D341Med (cell line): ENCODE data around the gene MAPK4.

ENCODE experiments used
- DNase-seq: peaks from one replicate; pipeline ENCODE4 v3.0.0; 2012; ENCODE audit warnings: low spot score

MAPK4 gene

DNA sequence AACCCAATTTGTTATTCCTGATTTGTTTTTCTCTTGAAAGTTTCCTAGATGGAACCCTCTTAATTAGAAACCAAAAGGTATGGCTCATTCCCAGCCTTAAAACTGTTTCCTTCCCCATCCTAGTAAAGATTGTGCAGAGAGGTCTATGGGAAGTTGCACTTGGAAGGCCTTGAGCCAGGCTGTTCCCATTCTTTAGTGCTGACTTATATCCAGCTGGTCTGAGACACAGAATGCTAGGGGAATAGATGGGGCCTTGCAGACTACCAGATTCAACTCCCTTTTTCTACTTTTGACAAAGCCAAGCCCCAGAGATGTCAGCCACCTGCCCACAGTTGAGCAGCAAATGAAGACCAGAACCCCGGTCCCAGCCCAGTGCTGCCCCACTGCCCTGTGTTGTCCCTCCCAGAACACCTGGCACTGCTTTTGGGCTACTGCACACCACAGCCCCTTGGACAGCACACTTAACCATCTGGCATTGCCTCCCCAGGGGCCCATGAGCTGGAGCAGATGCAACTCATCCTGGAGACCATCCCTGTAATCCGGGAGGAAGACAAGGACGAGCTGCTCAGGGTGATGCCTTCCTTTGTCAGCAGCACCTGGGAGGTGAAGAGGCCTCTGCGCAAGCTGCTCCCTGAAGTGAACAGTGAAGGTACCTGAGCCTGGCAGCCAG lies 161.7 kb downstream of the MAPK4 start:
- DNase-seq: no peak

DNA sequence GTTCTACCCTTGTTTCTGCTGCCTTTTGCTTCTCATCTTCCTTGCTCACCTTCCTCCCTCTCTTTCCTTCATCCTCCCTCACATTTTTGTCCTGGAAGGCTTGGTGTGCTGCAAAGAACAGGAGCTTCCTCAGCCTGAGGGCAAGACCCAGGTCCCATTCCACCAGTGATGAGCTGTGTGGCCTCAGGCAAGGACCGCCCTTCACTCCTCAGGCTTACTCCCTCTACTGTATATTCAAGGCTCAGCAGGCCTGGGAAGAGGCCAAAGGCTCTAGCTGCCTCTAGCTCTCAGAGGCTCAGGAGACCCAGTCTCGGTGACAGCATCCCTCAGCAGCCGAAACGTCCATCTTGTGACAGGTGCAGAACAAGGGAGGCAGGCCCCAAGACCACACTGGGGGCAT lies 162.4 kb downstream of the MAPK4 start:
- no peak for DNase-seq

DNA sequence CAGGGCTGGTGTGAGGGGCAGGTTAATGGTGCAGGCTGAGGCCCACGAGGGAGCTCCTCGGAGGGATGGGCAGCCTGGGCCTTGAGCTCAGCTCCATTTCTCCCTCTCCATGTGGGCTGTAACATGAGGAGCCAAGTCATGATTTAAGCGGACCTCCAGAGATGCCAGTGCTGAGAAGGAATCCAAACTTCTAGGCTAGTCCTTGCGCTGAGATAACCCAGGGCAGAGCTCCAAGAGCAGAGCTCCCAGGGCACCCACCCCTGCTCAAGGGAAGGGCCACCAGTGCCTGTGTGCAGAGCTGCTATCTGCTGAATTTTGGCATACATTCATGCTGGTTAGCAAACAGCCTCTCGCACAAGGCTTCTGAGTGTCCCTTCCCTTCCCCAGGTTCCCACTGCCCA lies 164.9 kb downstream of the MAPK4 start:
- DNase-seq: no peak

- DNase-seq: no peak
Measured at GRCh38 chr18:50726960-50727589, 167.2 kb downstream of the MAPK4 start.

DNA sequence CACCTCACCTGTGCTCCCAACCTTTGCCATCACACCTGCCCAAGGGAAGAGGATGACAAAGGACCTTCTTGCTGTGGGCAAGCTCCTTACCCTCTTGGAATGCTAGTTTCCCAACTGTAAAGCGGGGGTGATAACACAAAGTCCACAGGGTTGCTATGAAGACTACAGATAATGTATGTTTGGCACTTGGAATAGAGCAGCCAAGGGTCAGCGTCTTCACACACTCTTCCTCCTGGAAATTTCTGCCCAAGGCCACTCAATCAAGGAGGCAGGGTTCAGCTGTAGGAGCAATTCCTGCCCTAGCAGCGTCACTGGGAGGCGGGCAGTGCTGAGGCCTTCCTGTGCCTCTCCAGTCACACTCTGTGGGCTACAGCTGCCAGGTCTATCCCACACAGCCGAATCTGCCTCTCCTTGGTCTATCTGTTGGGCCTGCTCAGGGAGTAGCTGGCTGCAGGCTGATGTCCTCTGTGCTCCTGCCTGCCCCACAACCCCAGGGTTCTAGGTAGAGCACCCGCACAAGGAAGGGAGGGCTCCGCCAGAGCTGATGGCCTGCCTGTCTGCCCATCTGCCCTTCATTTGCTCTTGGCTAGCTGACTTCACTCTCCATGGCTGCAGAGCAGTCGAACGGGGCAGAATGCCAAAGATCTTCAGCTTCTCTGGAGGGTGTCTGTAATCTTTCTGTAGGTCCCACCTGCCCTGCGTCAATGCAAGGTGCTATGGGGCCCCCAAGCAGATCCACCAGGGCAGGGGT lies 168.0 kb downstream of the MAPK4 start:
- DNase-seq: no peak

DNA sequence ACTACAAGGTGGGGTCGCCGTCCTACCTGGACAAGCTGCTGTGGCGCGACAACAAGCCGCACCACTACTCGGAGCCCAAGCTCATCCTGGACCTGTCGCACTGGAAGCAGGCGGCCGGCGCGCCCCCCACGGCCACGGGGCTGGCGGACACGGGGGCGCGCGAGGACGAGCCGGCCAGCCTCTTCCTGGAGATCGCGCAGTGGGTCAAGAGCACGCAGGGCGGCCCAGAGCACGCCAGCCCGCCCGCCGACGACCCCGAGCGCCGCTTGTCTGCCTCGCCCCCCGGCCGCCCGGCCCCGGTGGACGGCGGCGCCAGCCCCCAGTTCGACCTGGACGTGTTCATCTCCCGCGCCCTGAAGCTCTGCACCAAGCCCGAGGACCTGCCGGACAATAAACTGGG lies 169.5 kb downstream of the MAPK4 start:
- DNase-seq: no peak

GRCh38 chr18:50729986-50730385 lies 170.1 kb downstream of the MAPK4 start:
- no peak for DNase-seq

GRCh38 chr18:50734342-50734741 lies 174.5 kb downstream of the MAPK4 start:
- no peak for DNase-seq

- no peak for DNase-seq
Measured at GRCh38 chr18:50734886-50735285, 175.0 kb downstream of the MAPK4 start.

DNA sequence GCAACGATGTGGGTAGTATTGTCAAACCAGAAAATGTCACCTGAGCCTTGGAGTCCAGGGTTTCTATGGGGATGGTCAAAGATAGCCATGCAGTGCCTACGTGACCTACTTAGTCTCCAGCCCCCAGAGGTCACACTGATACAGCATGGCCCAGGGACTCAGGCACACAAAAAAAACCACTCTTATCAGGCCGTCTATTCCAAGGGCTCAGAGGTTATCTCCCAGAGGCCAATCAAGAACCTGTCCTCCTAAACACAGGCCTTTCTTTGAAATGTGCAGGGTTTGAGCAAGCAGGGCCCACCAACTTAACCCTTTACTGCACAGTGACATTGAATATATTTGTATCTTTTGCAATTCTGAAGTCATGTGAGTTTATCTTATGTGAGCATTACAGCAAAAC lies 177.2 kb downstream of the MAPK4 start:
- no peak for DNase-seq

GRCh38 chr18:50738098-50738757 lies 178.3 kb downstream of the MAPK4 start:
- DNase-seq: no peak

GRCh38 chr18:50742952-50743351 lies 183.1 kb downstream of the MAPK4 start:
- DNase-seq: no peak

DNA sequence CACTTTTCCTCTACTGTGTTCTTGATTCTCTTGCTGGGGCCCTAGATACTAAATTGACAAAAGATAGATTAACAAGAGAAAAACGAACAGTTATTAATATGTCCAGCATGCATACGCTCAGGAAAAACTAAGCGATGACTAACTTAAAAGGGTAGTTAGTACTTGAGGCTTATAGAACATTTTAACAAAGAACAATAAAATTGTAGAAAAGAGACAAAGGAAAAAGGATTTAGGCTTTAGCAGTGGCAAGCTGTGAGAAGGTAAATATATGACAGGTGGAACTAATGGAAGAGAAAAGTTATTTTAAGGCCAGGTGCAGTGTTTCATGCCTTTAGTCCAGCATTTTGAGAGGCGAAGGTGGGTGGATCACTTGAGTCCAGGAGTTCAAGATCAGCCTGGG lies 184.4 kb downstream of the MAPK4 start:
- DNase-seq: no peak

- DNase-seq: no peak
Measured at GRCh38 chr18:50745945-50746344, 186.1 kb downstream of the MAPK4 start.

DNA sequence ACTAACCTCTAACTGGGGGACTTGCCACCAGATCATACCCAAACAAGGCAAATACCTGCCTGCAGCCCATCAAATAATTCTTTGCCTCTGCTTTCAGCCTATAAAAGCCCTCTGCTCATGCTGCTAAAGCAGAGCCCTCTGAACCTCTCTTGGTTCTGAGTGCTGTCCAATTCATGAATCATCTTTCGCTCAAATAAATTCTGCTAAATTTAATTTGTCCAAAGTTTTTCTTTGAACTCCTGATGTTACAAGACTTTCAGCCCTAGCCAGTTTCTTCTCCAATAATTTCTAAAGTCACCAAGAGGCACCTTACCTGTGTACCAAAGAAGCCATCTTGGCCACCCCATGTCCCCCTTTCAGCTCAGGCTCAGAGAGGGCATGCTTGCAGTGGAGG lies 188.0 kb downstream of the MAPK4 start:
- no peak for DNase-seq

GRCh38 chr18:50748243-50749229 lies 188.6 kb downstream of the MAPK4 start:
- DNase-seq: peak; percentile 30

DNA sequence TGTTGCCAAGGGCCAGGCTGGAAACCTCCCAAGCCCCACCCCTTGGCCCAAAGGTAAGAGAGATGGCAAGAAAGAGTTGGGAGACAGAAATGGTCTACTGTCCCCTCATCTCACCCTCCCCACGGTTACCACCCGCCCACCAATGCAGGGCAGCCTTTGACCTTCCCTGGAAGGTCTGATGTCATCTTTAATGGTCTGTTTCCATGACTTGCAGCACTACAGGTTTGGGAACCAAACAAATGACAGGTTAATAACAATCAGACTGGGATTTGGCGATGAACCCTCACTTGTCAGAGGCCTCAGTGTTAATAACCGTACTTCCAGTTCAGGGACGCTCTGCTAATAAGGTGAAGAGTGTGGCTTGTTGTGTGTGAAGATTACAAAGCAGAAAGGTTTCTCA lies 189.5 kb downstream of the MAPK4 start:
- DNase-seq: no peak

- no peak for DNase-seq
Measured at GRCh38 chr18:50749945-50750344, 190.1 kb downstream of the MAPK4 start.

DNA sequence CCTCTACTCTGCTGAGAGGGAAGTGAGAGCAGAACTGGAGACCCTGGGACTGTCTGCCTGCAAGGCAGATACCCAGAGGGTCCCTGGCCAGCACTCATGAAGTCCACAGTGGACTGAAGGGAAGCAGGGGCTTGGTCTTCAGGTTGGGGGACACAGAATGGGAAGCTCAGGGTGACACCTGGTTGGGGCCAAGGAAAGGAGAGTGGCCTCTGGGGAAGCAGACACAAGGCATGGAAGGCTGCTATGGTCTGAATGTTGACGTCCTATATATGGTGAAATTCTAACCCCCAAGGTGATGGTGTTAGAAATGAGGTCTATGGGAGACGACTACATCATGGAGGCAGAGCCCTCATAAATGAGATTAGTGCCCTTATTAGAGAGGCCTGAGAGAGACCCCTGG lies 190.7 kb downstream of the MAPK4 start:
- no peak for DNase-seq

DNA sequence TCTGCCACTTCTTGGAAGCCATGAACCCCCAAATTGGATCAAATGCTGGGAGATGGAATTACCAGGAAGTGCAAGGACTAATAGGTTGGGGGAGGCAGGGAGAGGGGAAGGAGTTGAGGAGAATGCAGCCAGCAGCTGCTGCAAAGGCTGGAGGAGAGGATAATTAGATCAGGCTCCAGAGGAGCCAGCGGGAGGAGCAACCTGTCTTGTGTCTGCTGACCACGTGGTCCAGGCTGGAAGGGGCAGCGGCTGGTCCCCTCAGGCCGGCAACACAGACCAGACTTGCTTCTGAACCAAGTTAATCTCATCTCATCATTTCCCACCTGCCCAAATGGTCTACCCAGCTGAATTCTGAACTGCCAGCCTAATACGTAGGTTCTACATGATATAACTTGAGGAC lies 191.6 kb downstream of the MAPK4 start:
- no peak for DNase-seq

GRCh38 chr18:50751947-50752346 lies 192.1 kb downstream of the MAPK4 start:
- no peak for DNase-seq

- no peak for DNase-seq
Measured at GRCh38 chr18:50753311-50753710, 193.4 kb downstream of the MAPK4 start.
